A549 (cell line): ENCODE data around the gene CEBPE.

ENCODE experiments used
- CTCF ChIP-seq: fragments of >200 bp; sonication (Bioruptor Twin); formaldehyde crosslinking; IDR thresholded peaks from 3 replicates; pipeline ENCODE4 v1.5.1; 2016
- EP300 ChIP-seq, 2 experiments: fragments of >200 bp; sonication (Bioruptor Twin); formaldehyde crosslinking; IDR thresholded peaks; 2 replicates in 1 of 2; 3 replicates in 1 of 2; pipeline ENCODE4 v1.6.1; 2016 to 2017
- HDAC2 ChIP-seq: fragments of 200-600 bp; sonication (generic); IDR thresholded peaks from 2 replicates; pipeline ENCODE4 v1.6.1; 2016
- NFE2L2 ChIP-seq: fragments of 150-350 bp; conservative IDR thresholded peaks from 2 replicates; pipeline ENCODE4 v1.6.1; 2014; ENCODE audit warnings: low read length
- POLR2A ChIP-seq: IDR thresholded peaks from 2 replicates; pipeline ENCODE4 v1.6.1; 2012; ENCODE audit warnings: mild to moderate bottlenecking, low read length
- RAD21 ChIP-seq, 2 experiments: fragments of >200 bp in 1 of 2; sonication (Bioruptor Twin) in 1 of 2; formaldehyde crosslinking in 1 of 2; IDR thresholded peaks in 1 of 2; conservative IDR thresholded peaks in 1 of 2; 2 replicates in 1 of 2; 3 replicates in 1 of 2; pipeline ENCODE4 v1.6.1; 2012 to 2018; ENCODE audit warnings: inconsistent platforms in 1 of 2
- REST ChIP-seq: fragments of 200-600 bp; sonication (generic); IDR thresholded peaks from 2 replicates; pipeline ENCODE4 v1.6.1; 2016; ENCODE audit warnings: antibody characterized with exemption, mild to moderate bottlenecking, moderate library complexity
- RNF2 ChIP-seq: fragments of 200-600 bp; sonication (generic); IDR thresholded peaks from 2 replicates; pipeline ENCODE4 v1.6.1; 2016; ENCODE audit warnings: low read depth, mild to moderate bottlenecking, antibody characterized with exemption, moderate library complexity, borderline replicate concordance
- SMC3 ChIP-seq: fragments of >200 bp; sonication (Bioruptor Twin); formaldehyde crosslinking; IDR thresholded peaks from 3 replicates; pipeline ENCODE4 v1.6.1; 2018; ENCODE audit warnings: inconsistent platforms
- USF2 ChIP-seq: fragments of 450-650 bp; IDR thresholded peaks from 2 replicates; pipeline ENCODE4 v1.6.1; 2014; ENCODE audit warnings: antibody characterized with exemption

GRCh38 chr14:23104070-23104590, 14.9 kb downstream of the CEBPE start:
- TF ChIP-seq SMC3, result no peak
- TF ChIP-seq EP300 (IDR thresholded peaks at IDR 0.05), result no peak
- no peak for TF ChIP-seq CTCF
- no peak for TF ChIP-seq REST
- no peak for TF ChIP-seq NFE2L2
- TF ChIP-seq RNF2, result no peak
- TF ChIP-seq USF2, result no peak
- TF ChIP-seq RAD21 (conservative IDR thresholded peaks at IDR 0.05 in 1 of 2, IDR thresholded peaks at IDR 0.05 in 1 of 2), result no peak
- TF ChIP-seq HDAC2, result no peak
- TF ChIP-seq POLR2A, result no peak
